DMS153 treated with DMSO at 0.1 percent for 48 hours (cell line): ENCODE measurements around the gene EZR.

Experiments
- DNase-seq: peaks from one replicate; lab custom pipeline; 2025; ENCODE audit not compliant: unreplicated experiment; lab: John Stamatoyannopoulos, UW

EZR gene

GRCh38 chr6:158780246-158780884 is 38.8 kb downstream of the EZR start:
- no peak for DNase-seq

- no peak for DNase-seq
Observed at GRCh38 chr6:158778005-158778527, 41.1 kb downstream of the EZR start.

- no peak for DNase-seq
Observed at GRCh38 chr6:158777510-158777909, 41.7 kb downstream of the EZR start.

- DNase-seq: no peak
Observed at GRCh38 chr6:158776737-158777136, 42.4 kb downstream of the EZR start.

- DNase-seq: no peak
Observed at GRCh38 chr6:158775832-158776231, 43.3 kb downstream of the EZR start.

- DNase-seq: no peak
Observed at GRCh38 chr6:158774717-158775449, 44.3 kb downstream of the EZR start.

- DNase-seq: no peak
Observed at GRCh38 chr6:158773581-158774449, 45.4 kb downstream of the EZR start.

GRCh38 chr6:158772851-158773371 is 46.3 kb downstream of the EZR start:
- no peak for DNase-seq

- no peak for DNase-seq
Observed at GRCh38 chr6:158772172-158772571, 47.0 kb downstream of the EZR start.

- DNase-seq: no peak
Observed at GRCh38 chr6:158771399-158772152, 47.6 kb downstream of the EZR start.

GRCh38 chr6:158770533-158771330 is 48.4 kb downstream of the EZR start:
- no peak for DNase-seq

GRCh38 chr6:158769771-158770432 is 49.3 kb downstream of the EZR start:
- DNase-seq: no peak

- DNase-seq: no peak
Observed at GRCh38 chr6:158769234-158769770, 49.9 kb downstream of the EZR start.

- DNase-seq: no peak
Observed at GRCh38 chr6:158768436-158768835, 50.7 kb downstream of the EZR start.

GRCh38 chr6:158767709-158768108 is 51.5 kb downstream of the EZR start:
- no peak for DNase-seq

- no peak for DNase-seq
Observed at GRCh38 chr6:158766621-158767455, 52.3 kb downstream of the EZR start.

- no peak for DNase-seq
Observed at GRCh38 chr6:158765499-158766068, 53.6 kb downstream of the EZR start.

GRCh38 chr6:158764926-158765325 is 54.2 kb downstream of the EZR start:
- no peak for DNase-seq
